ENCODE measurements around the gene MAGEB10.
"Not testable (repeated sequence)": the region's sequence is repeated elsewhere in the genome, so short reads cannot be mapped to it uniquely, and the experiment has no call there.

DNA sequence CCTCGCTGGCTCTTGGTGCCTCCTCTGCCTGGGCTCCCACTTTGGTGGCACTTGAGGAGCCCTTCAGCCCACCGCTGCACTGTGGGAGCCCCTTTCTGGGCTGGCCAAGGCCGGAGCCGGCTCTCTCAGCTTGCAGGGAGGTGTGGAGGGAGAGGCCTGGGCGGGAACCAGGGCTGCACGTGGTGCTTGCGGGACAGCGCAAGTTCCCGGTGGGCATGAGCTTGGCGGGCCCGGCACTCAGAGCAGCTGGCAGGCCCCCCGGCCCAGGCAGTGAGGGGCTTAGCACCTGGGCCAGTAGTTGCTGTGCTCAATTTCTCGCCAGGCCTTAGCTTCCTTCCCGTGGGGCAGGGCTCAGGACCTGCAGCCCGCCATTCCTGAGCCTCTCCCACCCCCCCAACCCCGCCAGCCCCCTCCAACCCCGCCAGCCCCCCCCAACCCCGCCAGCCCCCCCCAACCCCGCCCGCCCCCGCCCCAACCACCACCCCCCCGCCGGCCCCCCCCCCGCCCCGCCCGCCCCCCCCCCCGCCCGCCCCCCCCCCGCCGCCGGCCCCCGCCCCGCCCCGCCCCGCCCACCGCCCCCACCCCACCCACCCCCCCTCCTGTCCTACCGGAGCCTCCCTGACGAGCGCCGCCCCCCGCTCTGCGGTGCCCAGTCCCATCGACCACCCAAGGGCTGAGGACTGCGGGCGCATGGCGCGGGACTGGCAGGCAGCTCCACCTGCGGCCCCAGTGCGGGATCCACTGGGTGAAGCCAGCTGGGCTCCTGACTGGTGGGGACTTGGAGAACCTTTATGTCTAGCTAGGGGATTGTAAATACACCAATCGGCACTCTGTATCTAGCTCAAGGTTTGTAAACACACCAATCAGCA lies 1.4 kb downstream of the MAGEB10 start:
- TF ChIP-seq, protein P1, sequence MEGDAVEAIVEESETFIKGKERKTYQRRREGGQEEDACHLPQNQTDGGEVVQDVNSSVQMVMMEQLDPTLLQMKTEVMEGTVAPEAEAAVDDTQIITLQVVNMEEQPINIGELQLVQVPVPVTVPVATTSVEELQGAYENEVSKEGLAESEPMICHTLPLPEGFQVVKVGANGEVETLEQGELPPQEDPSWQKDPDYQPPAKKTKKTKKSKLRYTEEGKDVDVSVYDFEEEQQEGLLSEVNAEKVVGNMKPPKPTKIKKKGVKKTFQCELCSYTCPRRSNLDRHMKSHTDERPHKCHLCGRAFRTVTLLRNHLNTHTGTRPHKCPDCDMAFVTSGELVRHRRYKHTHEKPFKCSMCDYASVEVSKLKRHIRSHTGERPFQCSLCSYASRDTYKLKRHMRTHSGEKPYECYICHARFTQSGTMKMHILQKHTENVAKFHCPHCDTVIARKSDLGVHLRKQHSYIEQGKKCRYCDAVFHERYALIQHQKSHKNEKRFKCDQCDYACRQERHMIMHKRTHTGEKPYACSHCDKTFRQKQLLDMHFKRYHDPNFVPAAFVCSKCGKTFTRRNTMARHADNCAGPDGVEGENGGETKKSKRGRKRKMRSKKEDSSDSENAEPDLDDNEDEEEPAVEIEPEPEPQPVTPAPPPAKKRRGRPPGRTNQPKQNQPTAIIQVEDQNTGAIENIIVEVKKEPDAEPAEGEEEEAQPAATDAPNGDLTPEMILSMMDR (IDR thresholded peaks at IDR 0.05; ENCODE audit: extremely low read depth in 1 of 2, insufficient read depth in 1 of 2, low read depth in 1 of 2, low read length in 2 of 2): not testable (repeated sequence)
- not testable (repeated sequence) for TF ChIP-seq POLR2A (IDR thresholded peaks at IDR 0.05; ENCODE audit: low read depth, low read length); EZH2 (IDR thresholded peaks at IDR 0.05; ENCODE audit: borderline replicate concordance, low read depth, low read length, severe bottlenecking); MYC (IDR thresholded peaks at IDR 0.05; ENCODE audit: low read depth, low read length); POLR2AphosphoS5 (IDR thresholded peaks at IDR 0.05; ENCODE audit: insufficient read depth, low read depth, low read length); JUN (IDR thresholded peaks at IDR 0.05; ENCODE audit: borderline replicate concordance, insufficient read depth, insufficient read length, low read depth); FOS (IDR thresholded peaks at IDR 0.05; ENCODE audit: borderline replicate concordance, insufficient read depth, low read length)
- TF ChIP-seq, protein P2, sequence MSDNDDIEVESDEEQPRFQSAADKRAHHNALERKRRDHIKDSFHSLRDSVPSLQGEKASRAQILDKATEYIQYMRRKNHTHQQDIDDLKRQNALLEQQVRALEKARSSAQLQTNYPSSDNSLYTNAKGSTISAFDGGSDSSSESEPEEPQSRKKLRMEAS (IDR thresholded peaks at IDR 0.05; ENCODE audit: insufficient read depth, insufficient read length): not testable (repeated sequence)

All from endothelial cell of umbilical vein (primary cell).